Epidermal melanocyte (primary cell): ENCODE measurements around the gene GSTT2.
"Not testable (repeated sequence)": the region's sequence is repeated elsewhere in the genome, so short reads cannot be mapped to it uniquely, and the experiment has no call there.

ENCODE experiments used
- DNase-seq: peaks from one replicate; pipeline ENCODE4 v3.0.0; 2011; ENCODE audit warnings: low spot score; ENCODE audit not compliant: insufficient read length

The GSTT2 gene

GRCh38 chr22:23974345-23974744, 5.6 kb upstream of the GSTT2 start, which contains the start of gene DDT:
Gene DDT (minus strand): TSS chr22:23974441. CDS start chr22:23974414, 27 bp downstream.
- DNase-seq, result not testable (repeated sequence)

GRCh38 chr22:23974836-23975352, 5.0 kb upstream of the GSTT2 start:
- DNase-seq, result not testable (repeated sequence)

DNA sequence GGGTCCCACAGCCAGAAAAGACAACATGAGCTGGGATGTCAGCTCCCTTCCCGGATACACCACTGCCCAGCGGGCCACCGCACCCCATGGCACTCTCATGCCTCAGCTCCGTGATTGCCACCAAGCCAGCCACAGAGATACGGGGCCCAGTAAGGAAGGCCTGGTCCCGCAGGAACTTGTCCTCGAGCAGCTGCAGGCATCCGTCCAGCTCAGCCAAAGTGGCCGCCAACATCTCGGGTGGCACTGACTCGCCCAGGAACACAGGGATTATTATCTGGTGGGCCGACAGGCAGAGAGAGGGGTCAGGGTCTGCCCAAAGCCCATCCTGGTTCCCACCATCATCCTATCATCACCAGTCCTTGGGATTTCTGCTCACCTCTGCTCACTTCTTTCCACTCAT, 2.6 kb upstream of the GSTT2 start:
- not testable (repeated sequence) for DNase-seq

DNA sequence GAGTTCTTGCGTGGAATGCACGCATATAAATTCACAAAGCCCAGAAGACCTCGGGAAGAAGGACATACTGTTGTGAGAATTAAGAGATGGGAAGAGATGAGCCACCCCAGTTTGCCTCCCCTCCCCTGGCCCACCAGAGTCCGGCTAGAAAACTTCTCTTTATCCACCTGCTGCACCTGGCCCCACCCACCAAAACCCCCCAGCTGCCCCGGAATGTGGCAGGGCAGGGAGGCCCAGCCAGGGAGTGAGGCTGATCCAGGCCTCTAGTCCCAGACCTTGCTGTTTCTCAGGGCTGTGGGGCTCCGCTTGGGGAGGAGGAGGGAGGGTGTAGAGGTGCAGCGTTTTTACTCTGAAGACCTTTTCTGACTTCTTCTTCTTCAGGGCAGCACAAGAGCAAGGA, 633 bp downstream of the GSTT2 start:
- not testable (repeated sequence) for DNase-seq

DNA sequence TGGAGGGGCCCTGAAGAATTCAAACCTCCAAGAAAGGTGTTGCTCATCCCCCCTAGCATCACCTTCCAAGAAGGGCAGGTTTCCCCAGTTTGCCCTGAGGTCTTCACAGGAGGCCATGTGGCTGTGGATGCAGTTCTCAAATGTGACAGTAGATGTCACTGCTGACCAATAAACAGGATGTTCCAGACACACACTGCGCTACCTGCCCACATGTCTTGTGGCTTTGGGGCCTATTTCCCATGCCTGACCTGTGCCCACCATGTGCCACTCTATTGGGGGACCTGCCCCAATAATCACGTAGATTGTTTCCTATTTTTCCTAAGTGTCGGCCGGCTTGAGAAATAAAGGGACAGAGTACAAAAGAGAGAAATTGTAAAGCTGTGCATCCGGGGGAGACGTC, 4.5 kb downstream of the GSTT2 start:
- DNase-seq, result no peak

DNA sequence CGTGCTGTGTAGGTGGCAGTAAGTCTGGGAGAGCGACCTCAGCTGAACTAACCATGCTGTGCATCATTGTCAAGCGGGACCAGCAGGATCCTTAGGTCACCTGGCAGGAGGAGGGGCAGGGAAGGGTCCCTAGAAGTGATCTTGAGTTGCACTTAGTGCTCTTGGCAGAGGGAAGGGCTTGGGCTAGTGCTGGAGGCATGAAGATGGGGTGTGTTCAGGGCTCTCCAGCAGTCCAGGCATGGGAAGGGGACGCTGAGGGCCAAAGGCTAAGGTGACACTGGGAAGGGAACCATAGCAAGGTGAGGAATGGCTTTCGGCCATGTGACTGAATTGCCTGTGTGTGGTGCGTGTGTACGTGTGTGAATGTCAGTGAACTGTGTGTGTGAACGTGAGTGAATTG, 6.2 kb downstream of the GSTT2 start:
- DNase-seq, result not testable (repeated sequence)

DNA sequence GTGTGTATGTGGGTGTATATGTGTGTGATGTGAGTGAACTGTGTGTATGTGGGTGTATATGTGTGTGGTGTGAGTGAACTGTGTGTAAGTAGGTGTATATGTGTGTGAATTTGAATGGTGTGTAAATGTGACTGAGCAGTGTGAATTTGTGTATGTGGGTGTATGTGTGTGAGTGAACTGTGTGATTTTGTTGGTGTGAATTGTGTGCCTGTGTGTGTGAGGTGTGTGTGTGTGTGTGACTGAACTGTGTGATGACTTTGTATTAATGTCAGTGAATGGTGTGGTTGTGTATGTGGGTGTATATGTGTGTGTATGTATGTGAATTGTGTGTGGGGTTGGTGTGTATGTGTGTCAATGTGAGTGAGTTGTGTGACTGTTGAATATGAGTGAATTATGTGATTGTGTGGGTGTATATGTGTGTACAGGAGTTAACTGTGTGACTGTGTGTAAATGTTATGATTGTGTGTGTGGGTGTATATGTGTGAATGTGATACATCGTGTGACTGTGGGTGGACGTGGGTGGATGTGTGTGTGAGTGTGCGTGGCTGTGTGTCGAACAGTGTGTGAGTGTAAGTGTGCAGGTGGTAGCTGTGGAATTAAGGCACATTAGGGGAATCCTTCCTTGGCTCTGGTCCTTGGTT, 6.7 kb downstream of the GSTT2 start:
- not testable (repeated sequence) for DNase-seq

- not testable (repeated sequence) for DNase-seq
Measured at GRCh38 chr22:23989583-23990244, 9.8 kb downstream of the GSTT2 start.

- not testable (repeated sequence) for DNase-seq
Measured at GRCh38 chr22:23993080-23993479, 13.1 kb downstream of the GSTT2 start.

DNA sequence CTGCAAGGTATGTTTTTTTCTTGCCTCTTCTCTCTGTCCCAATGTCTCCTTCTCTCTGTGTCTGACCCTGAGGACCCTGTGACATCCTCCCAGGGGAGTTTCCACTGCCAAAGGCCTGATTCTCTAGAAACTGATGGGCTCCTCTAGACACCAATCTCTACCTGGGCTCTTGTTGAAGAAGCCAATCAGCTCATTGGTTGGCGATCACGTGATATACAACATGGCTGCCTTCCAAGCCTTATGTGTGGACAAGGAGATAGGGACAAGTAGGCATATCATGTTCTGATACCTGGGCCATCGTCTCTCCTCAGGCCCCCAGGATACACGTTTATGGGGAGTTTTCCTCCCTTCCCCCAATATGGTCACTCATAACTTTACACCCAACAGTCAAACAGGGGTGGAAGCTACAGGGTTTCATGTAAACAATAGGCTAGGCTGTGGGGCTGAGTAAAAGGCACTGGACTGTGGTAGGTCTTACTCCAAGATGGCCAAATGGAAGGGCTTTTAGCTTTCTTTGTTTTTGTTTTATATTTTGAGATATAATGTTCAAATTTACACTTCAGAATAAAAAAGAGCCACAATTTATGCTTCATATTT, 13.7 kb downstream of the GSTT2 start:
- DNase-seq, result not testable (repeated sequence)

DNA sequence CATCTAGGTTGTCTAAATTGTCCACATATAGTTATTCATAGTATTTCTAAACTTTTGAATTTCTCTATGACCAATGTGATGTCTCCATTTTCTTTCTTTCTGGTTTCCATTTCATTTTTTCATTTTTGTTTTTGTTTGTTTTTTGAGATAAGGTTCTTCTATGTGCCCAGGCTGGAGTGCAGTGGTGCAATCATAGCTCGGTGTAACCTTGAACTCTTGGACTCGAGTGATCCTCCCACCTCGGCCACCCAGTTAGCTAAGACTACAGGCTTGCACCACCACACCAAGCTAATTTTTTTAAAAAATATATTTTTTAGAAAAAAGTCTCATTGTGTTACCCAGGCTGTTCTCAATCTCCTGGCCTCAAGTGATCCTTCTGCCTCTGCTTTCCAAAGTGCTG, 17.2 kb downstream of the GSTT2 start:
- no peak for DNase-seq

DNA sequence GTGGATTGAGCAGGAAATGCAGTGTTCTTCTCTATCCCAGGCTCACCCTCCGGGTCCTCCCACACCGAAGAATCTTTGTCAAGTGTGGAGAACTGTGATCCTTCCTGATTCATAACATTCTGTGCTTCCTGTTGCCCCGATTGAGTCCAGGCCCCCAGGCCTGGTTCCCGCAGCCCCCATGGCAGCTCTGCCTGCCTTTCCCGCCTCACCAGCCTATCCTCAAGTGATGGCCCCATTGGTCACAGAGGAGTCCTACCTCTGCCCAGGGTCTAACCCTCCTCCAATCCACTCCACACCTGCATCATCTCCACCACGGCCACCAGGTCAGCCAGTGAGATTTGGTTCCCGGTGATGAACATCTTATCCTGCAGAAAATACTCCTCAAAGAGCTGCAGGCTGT, 19.8 kb downstream of the GSTT2 start:
- DNase-seq, result not testable (repeated sequence)

- no peak for DNase-seq
Measured at GRCh38 chr22:24001314-24001713, 21.4 kb downstream of the GSTT2 start.

- DNase-seq, result no peak
Measured at GRCh38 chr22:24002272-24002671, 22.3 kb downstream of the GSTT2 start.

DNA sequence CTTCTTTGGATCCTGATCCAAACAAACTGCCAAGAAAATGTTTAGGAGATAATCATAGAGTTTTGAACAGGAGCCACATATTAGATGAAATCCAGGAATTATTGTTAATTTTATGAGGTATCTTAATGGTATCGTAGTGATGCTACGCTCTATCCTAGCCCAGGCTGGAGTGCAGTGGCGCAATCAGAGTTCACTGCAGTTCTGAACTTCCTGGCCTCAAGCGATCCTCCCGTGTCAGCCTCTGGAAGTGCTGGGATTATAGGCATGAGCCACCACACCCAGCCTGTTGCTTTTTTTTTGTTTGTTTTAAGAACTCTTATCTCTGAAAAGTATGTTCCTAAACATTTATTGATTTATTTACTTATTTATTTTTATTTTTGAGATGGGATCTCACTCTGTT, 22.9 kb downstream of the GSTT2 start:
- DNase-seq, result no peak

- DNase-seq, result no peak
Measured at GRCh38 chr22:24003887-24004286, 24.0 kb downstream of the GSTT2 start.

- DNase-seq, result no peak
Measured at GRCh38 chr22:24005201-24005600, 25.3 kb downstream of the GSTT2 start, which contains the start of gene GSTT4. Gene GSTT4 (minus strand): TSS chr22:24005453. CDS start chr22:24005356, 97 bp downstream.

DNA sequence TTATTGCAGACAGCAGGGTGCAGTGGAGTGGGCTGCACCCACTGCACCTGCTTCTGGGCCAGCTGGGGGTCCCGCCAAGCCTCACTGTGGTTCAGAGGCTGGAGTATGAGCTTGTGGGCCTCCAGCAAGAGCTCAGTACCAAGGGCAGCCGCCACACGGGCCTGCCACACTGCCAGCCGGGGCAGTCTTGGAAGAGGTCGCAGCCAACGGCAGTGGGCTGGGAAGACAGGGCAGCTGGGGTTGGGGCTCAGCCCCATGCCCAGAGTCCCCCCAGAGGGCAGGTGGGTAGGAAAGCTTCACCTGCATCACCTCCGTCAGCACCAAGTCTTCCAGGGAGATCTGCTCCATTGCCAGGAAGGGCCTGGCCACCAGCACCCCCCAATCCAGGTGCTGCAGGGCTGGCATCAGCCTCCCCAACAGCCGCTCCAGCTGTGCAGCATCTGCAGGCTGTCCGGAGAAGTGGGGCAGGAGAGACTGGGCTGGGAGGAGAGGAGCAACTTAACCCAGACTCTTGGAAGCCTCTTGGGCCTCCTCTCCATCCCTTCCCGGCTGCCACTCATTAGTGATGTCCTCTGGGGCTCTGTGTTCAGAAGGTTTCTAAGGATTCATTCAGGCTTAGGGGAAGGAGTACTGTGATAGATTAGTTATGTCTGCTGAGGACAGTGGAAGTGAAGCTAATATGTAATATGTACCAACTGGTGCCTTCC, 26.4 kb downstream of the GSTT2 start:
- DNase-seq, result no peak

GRCh38 chr22:24006914-24007214, 26.9 kb downstream of the GSTT2 start:
- no peak for DNase-seq

DNA sequence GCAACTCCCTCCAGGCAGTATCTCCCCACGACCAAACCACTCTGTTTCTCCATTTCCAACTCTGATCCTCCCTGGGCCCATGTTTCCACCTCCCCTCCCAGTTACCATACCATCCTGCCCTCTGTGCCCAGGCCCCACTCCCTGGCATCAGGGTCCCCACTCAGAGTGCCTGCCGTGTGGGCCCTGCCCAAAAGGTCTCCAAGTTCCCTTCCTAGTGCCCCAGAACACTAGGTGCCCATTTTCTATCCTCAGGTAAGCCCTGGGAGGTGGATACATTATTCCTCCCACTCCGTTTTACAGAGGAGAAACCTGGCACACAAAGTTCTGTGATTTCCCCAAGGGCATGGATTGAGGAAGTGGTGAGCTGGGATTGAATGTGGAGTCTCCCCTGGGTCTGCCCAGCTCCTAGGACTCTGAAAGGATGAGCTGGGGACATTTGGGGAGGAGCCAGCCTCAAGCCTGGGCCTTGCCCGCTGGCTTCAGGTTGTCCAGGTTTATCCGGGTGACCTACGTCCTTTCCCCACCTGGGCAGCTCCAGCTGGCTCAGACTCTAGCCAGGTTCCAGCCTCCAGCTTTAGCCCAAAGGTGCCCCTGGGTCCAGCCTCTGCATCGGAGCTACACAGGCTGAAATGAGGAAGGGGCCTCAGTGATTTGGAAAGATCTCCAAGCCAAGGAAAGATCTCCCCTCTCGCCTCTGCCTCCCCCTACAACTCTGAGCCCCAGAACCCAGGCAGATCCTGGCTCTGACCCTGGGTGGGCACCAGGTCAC, 27.5 kb downstream of the GSTT2 start:
- DNase-seq, result no peak

- no peak for DNase-seq
Measured at GRCh38 chr22:24008022-24008283, 28.0 kb downstream of the GSTT2 start.
